Peyer's patch (tissue), 4 donors: ENCODE measurements around the gene ZNF697.

Experiments
- POLR2A ChIP-seq, 2 donors: fragments of 450-650 bp; IDR thresholded peaks; one replicate each; pipeline ENCODE4 v1.5.1; 2017; ENCODE audit warnings: antibody characterized with exemption in 2 of 2, mild to moderate bottlenecking in 2 of 2, moderate library complexity in 2 of 2
- TF ChIP-seq, protein P1 (sequence below), 6 experiments: fragments of 450-650 bp in 4 of 6; fragments of 200-600 bp in 2 of 6; sonication (generic) in 1 of 6; IDR thresholded peaks; one replicate each; pipeline ENCODE4 v1.5.1; 2017 to 2019; ENCODE audit warnings: antibody characterized with exemption in 6 of 6, mild to moderate bottlenecking in 3 of 6, moderate library complexity in 1 of 6

DNA sequence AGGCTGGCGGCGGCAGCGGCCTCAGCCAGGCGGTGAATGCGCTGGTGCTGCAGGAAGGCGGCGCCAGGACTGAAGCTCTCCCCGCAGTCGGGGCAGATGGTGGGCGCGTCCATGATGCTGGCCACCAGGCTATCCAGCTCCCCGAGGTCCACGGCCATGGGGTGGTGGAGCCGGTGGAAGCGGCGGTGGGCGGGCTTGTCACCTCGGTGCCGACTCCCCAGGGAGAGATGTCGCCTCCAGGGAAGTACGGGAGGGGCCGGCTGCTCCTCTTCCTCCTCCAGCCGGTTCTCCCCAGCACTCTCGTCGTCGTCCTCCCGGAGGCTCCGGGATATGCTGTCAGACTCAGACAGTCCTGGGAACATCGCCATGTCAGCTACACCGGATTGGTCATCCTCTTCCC lies 24.4 kb downstream of the ZNF697 start:
- TF ChIP-seq, protein P1, sequence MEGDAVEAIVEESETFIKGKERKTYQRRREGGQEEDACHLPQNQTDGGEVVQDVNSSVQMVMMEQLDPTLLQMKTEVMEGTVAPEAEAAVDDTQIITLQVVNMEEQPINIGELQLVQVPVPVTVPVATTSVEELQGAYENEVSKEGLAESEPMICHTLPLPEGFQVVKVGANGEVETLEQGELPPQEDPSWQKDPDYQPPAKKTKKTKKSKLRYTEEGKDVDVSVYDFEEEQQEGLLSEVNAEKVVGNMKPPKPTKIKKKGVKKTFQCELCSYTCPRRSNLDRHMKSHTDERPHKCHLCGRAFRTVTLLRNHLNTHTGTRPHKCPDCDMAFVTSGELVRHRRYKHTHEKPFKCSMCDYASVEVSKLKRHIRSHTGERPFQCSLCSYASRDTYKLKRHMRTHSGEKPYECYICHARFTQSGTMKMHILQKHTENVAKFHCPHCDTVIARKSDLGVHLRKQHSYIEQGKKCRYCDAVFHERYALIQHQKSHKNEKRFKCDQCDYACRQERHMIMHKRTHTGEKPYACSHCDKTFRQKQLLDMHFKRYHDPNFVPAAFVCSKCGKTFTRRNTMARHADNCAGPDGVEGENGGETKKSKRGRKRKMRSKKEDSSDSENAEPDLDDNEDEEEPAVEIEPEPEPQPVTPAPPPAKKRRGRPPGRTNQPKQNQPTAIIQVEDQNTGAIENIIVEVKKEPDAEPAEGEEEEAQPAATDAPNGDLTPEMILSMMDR (IDR thresholded peaks at IDR 0.05) = no peak
- TF ChIP-seq POLR2A (IDR thresholded peaks at IDR 0.05) = no peak
